GM18868 (cell line): ENCODE results near the gene GRAMD1B.
"Not testable (repeated sequence)": the region's sequence is repeated elsewhere in the genome, so short reads cannot be mapped to it uniquely, and the experiment has no call there.

Source experiments
- ATAC-seq: cut with Tn5 transposase; IDR thresholded peaks from one replicate; pipeline ENCODE4 v1.9.1; 2021; ENCODE audit warnings: mild to moderate bottlenecking, moderate library complexity; ENCODE audit not compliant: unreplicated experiment

GRAMD1B gene

GRCh38 chr11:123439616-123440015 is 9.5 kb downstream of the GRAMD1B start:
- no peak for ATAC-seq

GRCh38 chr11:123441161-123441560 is 11.1 kb downstream of the GRAMD1B start:
- ATAC-seq, result no peak

GRCh38 chr11:123443851-123444623 is 14.0 kb downstream of the GRAMD1B start:
- no peak for ATAC-seq

- ATAC-seq, result no peak
These were observed 18.8 kb downstream of the GRAMD1B start for GRCh38 chr11:123448823-123449222.

DNA sequence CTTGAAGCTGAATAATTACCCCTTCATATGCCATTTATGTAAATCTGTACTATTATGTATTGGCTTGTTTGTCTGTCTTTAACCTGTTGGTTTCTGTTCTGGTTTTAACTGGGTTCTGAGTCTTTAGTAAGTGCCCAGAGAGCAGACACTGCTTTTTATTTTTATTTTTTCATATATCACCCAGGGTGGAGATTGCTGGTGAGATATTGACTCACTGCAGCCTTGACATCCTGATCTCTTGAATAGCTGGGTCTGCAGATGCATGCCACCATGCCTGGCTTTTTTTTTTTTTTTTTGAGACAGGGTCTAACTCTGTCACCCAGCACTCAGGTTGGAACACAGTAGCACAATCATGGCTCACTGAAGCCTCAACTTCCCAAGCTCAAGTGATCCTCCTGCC is 19.4 kb downstream of the GRAMD1B start:
- ATAC-seq, result no peak

DNA sequence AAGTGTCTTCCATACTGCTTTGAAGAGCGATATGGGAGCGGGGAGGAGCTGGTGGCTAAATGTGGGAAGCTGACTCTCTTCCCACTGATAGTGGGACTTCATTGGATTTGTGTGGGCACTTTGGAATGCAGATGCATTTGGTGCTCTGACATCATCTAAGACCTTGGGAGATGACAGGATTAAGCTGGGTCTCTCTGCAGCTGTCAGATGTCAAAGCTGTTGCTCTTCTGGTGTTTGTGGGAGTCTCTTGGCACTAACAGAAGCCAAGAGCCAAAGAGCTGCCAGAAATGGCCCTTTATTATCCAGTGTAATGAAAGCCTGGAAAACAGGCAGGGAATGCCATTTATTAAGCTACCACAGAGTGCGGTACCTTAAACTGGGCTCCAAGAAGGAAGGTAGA is 20.6 kb downstream of the GRAMD1B start:
- no peak for ATAC-seq

DNA sequence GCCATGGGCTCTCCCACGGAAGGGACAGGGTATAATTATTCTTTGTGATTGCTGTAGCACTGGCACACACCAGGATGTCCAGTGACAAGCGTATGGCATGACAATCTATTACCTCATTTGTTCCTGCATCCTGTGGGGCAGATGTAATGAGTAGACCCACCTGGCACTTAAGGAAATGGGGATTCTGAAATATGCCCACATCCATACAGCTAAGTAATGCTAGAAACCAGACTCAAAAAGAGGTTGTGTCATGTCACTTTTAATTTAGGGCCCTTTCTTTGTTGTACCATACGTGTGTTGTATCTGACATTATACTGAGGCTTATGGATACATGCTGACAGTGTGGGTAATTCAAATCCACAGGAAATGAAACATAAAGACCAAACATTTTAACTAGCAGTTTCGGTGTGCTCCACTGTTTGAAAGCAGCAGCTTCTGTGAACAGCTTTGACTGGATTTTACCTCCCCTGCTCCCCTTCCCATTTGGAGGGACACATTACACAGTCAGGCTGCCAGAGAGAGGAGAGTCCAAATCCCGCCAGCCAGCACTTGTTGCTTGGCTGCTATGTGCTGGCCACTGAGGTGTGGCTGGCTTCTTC is 21.2 kb downstream of the GRAMD1B start:
- no peak for ATAC-seq

DNA sequence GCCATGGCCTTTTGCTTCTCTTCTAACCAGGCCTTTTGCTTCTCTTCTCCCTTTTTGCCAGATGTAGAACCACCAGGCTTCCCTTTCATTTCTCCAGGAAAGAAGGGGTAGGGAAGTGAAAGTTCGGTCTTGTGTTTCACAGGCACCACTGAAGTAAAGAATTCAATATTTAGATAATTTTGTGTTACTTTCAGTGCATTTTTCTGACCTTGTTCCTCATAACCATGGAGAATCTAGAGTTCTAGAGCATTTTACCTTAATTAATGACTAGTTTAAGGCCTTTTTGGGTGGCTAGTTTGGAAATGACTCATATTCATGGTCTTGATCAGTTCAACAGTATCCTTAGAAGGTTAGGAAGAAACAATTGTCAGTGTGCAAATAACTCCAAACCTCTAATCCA is 22.7 kb downstream of the GRAMD1B start:
- ATAC-seq, result no peak

- ATAC-seq, result peak; percentile 36
These were observed 24.1 kb downstream of the GRAMD1B start for GRCh38 chr11:123454060-123454651.

DNA sequence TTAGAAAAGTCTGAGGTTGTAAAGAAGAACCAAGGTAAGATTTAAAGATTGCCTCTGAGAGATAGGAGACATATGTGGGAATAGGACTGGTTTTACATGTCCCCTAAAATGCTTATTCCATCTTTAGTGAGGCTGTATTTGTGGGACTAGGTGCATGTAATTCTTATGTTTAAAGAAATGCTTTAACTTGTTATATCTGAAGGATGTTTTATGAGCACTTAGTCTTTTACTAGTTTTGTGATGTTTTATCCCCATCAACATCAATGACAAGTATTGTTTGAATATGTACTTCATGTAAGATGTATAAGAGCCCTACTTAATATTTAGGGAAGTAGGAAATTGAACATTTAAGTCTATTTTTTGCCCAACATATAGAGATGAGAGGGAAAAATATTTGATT is 24.7 kb downstream of the GRAMD1B start:
- ATAC-seq, result no peak

DNA sequence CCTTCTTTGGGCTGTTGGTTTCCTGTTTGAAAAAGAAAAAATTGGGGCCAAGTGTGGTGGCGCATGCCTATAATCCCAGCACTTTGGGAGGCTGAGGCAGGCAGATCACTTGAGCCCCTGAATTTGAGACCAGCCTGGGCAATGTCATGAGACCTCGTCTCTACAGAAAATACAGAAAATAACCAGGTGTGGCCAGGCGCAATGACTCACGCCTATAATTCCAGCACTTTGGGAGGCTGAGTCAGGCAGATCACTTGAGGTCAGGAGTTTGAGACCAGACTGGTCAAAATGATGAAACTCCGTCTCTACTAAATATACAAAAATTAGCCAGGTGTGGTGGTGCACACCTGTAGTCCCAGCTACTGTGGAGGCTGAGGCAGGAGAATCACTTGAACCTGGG is 26.4 kb downstream of the GRAMD1B start:
- not testable (repeated sequence) for ATAC-seq

GRCh38 chr11:123457187-123457770 is 27.2 kb downstream of the GRAMD1B start:
- peak; percentile 53 for ATAC-seq

- ATAC-seq, result no peak
These were observed 28.4 kb downstream of the GRAMD1B start for GRCh38 chr11:123458501-123458900.

- no peak for ATAC-seq
These were observed 30.1 kb downstream of the GRAMD1B start for GRCh38 chr11:123460012-123460700.

DNA sequence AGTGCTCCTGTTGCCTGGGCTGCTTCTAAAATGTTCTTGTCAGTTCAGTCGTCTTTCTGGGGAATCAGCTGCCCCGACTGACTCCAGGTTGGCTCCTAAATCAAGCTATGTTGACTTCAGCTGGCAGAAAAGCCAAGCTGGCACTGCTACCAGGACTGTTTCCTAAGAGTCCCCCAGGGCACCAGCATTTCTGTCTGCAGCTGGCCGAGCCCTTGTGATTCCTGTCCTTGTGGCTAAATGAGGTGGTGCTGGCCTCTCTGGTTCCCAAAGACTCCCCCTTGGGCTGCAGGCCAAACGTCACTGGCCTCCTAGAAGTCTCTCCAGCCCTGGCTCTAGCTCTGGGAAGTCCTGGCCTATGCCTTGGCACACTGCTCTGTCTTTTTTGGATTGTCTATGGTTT is 31.1 kb downstream of the GRAMD1B start:
- no peak for ATAC-seq

DNA sequence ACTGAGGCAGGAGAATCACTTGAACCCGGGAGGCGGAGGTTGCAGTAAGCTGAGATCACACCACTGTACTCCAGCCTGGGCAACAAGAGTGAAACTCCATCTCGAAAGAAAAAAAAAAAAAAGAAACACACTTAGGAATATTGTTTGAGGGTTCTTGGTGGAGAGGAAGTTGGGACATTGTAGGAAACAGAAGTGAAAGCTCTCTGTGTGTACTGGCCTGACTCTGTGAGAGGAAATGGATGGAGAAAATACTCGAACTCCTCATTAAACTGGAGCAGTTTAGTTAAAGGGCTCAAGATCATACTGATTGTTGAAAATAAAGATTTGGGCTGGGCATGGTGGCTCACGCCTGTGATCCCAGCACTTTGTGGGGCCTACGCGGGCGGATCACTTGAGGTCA is 35.6 kb downstream of the GRAMD1B start:
- ATAC-seq, result not testable (repeated sequence)

DNA sequence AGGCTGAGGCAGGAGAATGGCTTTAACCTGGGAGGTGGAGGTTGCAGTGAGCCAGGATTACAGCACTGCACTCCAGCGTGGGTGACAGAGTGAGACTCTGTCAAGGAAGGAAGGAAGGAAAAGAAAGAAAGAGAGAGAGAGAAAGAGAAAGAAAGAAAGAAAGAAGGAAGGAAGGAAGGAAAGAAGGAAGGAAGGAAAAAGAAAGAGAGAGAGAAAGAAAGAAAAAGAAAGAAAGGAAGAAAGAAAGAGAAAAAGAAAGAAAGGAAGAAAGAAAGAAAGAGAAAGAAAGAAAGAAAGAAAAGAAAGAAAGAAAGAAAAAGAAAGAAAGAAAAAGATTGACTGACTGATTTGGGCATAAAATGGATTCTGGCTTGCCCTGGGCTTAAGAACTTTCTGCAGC is 36.1 kb downstream of the GRAMD1B start:
- not testable (repeated sequence) for ATAC-seq

GRCh38 chr11:123469089-123469488 is 39.0 kb downstream of the GRAMD1B start:
- no peak for ATAC-seq

DNA sequence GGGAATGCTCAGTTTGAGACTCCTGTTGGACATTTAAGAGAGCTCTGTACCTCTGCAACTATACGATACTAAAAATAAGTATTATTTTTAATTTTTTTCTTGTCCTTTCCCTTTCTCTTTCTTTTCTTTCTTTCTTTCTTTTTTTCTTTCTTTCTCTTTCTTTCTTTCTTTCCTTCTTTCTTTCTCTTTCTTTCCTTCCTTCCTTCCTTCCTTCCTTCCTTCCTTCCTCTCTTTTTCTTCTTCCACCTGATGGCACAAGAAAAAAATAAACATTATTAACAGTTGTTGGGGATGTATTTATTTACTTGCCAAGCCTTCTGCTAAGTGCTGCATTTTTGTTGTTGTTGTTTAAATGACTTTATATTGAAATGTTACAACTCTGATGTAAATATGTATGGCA is 39.5 kb downstream of the GRAMD1B start:
- no peak for ATAC-seq

- ATAC-seq, result no peak
These were observed 40.8 kb downstream of the GRAMD1B start for GRCh38 chr11:123470842-123471241.

GRCh38 chr11:123472236-123472935 is 42.3 kb downstream of the GRAMD1B start:
- no peak for ATAC-seq
